Natural killer cell treated with Interleukin-12 subunit alpha and Interleukin-12 subunit beta and Interleukin-15 and Interleukin-18, amount 100 ng/mL, for 72 hours (primary cell): Measurements from ENCODE around the gene HHAT. TPM values are rescaled to one million over a fixed set of nuclear protein-coding genes. Genes with fewer than 3 reads are reported as not detected.

Source experiments
- ATAC-seq, 2 donors: fragments of 150-1000 bp; cut with Tn5 transposase in 1 of 2; sonication (Bioruptor Pico), chemical (Tn5 transposase) in 1 of 2; 2 replicates each; pipeline ENCODE4 v1.10.0; 2021
- DNase-seq: peaks from one replicate; pipeline ENCODE4 v3.0.0; 2022; ENCODE audit warnings: low spot score
- H3K27ac Mint-ChIP-seq, 2 donors: 1 replicate in 1 of 2; 2 replicates in 1 of 2; pipeline ENCODE4 v1.8.0; 2022; ENCODE audit warnings: mixed read lengths in 2 of 2, mild to moderate bottlenecking in 1 of 2, moderate library complexity in 1 of 2
- H3K27me3 Mint-ChIP-seq, 2 donors: 1 replicate in 1 of 2; 2 replicates in 1 of 2; pipeline ENCODE4 v1.8.0; 2022; ENCODE audit warnings: mixed read lengths in 2 of 2
- H3K36me3 Mint-ChIP-seq: one replicate; pipeline ENCODE4 v1.8.0; 2022; ENCODE audit warnings: mixed read lengths
- H3K4me1 Mint-ChIP-seq, 2 donors: 1 replicate in 1 of 2; 2 replicates in 1 of 2; pipeline ENCODE4 v1.8.0; 2022; ENCODE audit warnings: low read depth in 2 of 2, mixed read lengths in 2 of 2, mild to moderate bottlenecking in 1 of 2
- H3K4me3 Mint-ChIP-seq: one replicate; pipeline ENCODE4 v1.8.0; 2022; ENCODE audit warnings: mixed read lengths
- H3K9me3 Mint-ChIP-seq: 2 replicates; pipeline ENCODE4 v1.8.0; 2022; ENCODE audit warnings: mixed read lengths
- total RNA-seq, 2 donors: library from RNA; stranded (reverse); gene quantifications; one replicate each; pipeline ENCODE4 v1.2.3, GENCODE V29; 2022

The HHAT gene
- total RNA-seq, 2 donors from 2014 or later: 0.56 to 1.0 TPM

DNA sequence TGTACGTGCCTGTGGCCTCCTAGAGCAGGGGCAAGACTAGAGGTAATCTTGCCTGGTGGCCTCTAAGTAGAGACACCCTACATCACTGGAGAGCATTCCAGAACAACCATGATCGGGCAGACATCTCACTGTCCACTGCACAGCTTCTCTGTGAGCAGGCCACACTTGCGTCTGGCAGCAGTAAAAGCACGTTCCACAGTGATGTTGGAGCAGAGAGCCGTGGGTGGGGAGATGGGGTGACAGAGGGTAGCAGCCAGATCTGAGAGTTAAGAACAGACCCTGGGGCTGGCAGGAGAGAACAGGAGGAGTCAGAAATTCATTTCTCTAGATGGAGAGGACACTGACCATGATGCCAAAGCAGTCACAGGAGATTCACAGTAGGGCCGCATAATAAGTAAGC is 293.0 kb downstream of the HHAT start:
- Mint-ChIP-seq H3K27ac (no peak overlapping the region), H3K9me3 (no peaks in the 10 kb centered on the region), H3K4me3 (no peak overlapping the region), H3K4me1 (no peaks in the 10 kb centered on the region), H3K27me3 (peaks cover 8 to 17% of the 10 kb centered on the region in 2 donors), H3K36me3 (no peaks in the 10 kb centered on the region)
- ATAC-seq: peak in 1 of 2 donors; percentile 23
- DNase-seq: no peak

DNA sequence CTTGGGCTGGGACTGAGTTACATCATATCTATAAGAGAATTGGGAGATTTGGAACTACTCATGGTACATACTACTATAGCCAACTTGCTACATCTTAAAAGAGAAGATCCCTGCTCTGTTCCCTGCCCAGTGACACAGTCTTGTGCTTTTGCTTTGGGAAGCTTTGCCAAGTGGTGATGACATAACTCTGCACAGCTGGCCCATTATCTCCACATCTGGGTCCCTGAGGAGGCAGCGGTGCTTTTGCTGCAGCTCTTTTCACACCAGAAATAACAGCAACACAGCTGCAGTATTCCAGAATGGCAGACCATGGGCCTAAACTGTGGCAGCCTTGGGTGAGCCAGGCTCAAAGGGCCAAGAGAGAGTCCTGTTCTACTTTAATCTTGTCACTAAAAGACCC is 296.0 kb downstream of the HHAT start:
- ATAC-seq: no peak
- Mint-ChIP-seq H3K4me1 (no peaks in the 10 kb centered on the region), H3K9me3 (no peaks in the 10 kb centered on the region), H3K27ac (no peak overlapping the region), H3K36me3 (no peaks in the 10 kb centered on the region), H3K27me3 (no peaks in the 10 kb centered on the region), H3K4me3 (no peak overlapping the region)
- no peak for DNase-seq

DNA sequence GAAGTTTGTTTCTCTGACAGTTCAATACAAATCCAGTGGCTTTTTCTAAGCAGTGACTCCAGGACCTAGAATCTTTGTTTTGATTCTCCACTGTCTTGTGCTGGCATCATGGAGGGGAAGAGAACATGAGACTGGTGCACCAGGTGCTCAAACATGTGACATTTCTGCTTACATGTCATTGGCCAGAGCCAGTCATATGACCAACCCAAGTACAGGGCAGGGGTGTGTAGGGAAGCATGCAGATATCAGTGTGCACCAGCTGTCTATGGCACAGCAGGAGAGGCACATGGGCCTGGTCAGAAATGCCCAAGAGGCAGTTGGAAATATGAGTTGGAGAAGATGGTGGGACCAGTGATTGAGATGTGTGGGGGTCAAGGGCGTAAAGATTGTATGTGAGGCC is 297.0 kb downstream of the HHAT start:
- ATAC-seq (no peak), DNase-seq (no peak)
- Mint-ChIP-seq H3K27me3 (no peaks in the 10 kb centered on the region), H3K36me3 (no peaks in the 10 kb centered on the region), H3K9me3 (no peaks in the 10 kb centered on the region), H3K4me3 (no peak overlapping the region), H3K4me1 (no peaks in the 10 kb centered on the region), H3K27ac (no peak overlapping the region)

DNA sequence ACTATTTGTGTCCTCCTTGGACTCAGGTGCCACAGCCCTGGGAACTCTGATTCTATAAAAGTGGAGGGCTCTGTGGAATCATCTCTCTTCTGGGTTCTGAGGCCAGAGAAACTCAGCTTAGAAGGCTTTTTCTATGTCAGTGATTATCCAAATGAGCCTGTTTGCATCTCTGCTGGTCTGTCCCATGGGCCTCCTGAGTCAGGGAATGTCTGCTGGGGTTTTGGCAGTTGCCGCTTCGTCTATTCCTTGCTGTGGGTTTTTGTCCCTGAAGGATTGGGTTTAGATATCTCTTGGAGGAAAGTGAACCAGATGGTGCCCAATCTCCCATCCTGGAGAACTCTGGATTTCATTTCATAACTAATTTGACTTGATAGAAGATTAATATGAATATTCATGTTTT is 297.6 kb downstream of the HHAT start:
- Mint-ChIP-seq H3K36me3 (no peaks in the 10 kb centered on the region), H3K4me1 (no peaks in the 10 kb centered on the region), H3K27me3 (no peaks in the 10 kb centered on the region), H3K4me3 (no peak overlapping the region), H3K9me3 (no peaks in the 10 kb centered on the region), H3K27ac (no peak overlapping the region)
- no peak for ATAC-seq
- no peak for DNase-seq

DNA sequence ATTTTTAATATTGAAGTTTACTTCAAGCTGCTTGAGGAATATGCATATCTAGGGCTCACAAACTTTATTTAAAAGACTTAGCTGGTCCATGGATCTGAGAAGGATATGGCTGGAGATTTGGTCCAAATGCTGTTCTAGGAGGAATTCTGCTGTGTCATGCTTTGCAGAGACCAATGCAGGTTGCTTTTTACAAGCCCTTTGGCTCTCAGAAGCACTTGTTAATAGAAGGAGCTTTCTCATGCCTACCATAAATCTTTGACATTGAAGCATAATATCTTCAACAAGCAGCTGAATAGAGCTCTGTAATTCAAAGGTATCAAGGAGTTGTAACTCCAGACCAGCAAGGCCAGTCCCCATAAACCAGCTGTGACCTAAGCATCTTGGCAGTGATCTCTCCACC is 299.1 kb downstream of the HHAT start:
- H3K4me3 Mint-ChIP-seq: no peak overlapping the region
- ATAC-seq: no peak

DNA sequence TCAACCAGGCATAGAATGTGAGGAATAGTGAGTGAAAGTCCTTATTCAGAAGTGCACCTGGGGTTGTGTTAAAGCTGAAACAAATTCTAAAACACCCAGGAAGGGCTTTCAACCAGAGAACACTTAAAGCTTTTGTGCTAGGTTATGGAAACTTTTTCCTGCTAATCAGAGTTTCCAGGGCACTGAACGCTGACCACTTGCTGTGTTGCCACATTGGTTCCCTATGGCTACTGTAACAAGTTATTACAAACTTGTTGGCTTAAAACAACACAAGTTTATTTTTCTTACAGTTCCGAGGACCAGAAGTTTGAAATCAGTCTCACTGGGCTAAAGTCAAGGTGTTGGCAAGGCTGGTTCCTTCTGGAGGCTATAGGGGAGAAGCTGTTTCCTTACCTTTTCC is 300.6 kb downstream of the HHAT start:
- no peaks in the 10 kb centered on the region for H3K4me1 Mint-ChIP-seq
- no peaks in the 10 kb centered on the region for H3K36me3 Mint-ChIP-seq
- ATAC-seq (no peak), DNase-seq (no peak)
- no peaks in the 10 kb centered on the region for H3K9me3 Mint-ChIP-seq
- H3K4me3 Mint-ChIP-seq: no peak overlapping the region
- H3K27ac Mint-ChIP-seq: no peak overlapping the region
- H3K27me3 Mint-ChIP-seq: no peaks in the 10 kb centered on the region

More for the DNA sequence above, 299.1 kb downstream of the HHAT start:
- H3K27ac Mint-ChIP-seq: no peak overlapping the region
- H3K27me3 Mint-ChIP-seq: no peaks in the 10 kb centered on the region
- H3K4me1 Mint-ChIP-seq: no peaks in the 10 kb centered on the region
- H3K9me3 Mint-ChIP-seq: no peaks in the 10 kb centered on the region
- no peak for DNase-seq
- H3K36me3 Mint-ChIP-seq: no peaks in the 10 kb centered on the region

DNA sequence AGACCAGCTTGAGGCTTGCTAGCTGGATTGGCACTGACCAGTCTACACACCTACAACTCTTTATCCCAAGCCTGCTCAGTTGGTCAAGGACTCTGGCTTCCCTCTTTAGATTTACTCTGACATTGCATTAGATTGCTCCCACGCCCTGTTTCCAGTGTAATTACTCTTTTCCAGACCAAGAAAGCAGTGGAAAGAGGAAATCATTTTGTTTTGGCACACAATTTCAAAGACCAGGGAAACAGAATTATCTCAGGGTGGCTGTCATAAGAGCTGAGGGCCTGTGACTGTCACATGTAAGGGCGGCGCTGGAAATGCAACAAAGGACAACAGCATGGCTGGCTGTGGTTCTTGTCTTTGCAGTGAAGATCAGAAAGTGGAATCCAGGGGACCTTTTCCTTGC is 302.7 kb downstream of the HHAT start:
- DNase-seq: no peak
- Mint-ChIP-seq H3K27ac (no peak overlapping the region), H3K4me3 (no peak overlapping the region), H3K36me3 (no peaks in the 10 kb centered on the region), H3K27me3 (no peaks in the 10 kb centered on the region), H3K9me3 (no peaks in the 10 kb centered on the region), H3K4me1 (no peaks in the 10 kb centered on the region)
- no peak for ATAC-seq

DNA sequence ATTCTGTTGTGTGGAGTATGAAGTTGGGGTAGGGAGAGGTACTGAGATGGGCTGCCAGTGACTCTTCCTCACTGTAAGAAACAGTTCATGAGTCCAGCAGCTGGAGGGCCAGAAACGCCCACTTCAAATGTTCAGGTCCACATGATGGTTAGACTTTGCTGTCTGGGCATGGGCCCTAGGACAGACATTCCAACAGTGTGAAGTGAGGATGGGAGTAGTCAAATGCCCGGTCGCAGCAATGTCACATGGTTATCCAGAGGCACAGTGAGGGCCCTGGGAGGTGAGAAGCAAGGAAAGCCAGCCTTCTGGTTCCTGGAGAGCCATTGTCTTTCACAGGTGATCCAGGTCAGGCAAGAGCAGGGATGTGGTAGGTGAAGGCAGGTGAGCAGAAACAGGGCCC is 304.4 kb downstream of the HHAT start:
- DNase-seq (no peak), ATAC-seq (peak in 1 of 2 donors; percentile 52)
- Mint-ChIP-seq H3K4me1 (no peaks in the 10 kb centered on the region), H3K27me3 (no peaks in the 10 kb centered on the region), H3K4me3 (no peak overlapping the region), H3K9me3 (no peaks in the 10 kb centered on the region), H3K36me3 (no peaks in the 10 kb centered on the region), H3K27ac (no peak overlapping the region)

DNA sequence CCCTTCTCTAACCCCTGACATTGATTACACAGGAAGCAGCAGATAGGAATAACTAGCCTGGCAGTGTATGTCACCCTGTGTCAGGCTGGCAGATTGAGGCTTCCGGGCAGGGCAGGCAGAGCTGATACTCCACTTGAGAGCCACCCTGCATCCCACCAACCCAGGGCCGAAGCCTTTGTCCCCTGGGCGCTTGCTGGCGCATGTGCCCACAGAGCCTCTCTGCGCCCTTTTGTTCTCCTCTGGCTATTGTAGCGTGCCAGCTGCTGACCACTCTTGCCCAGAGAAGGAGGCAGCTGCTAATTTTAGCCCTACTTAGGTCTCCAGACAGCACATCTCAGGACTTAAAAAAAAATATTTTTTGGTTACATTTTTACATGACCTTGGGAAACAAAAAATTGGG is 304.9 kb downstream of the HHAT start:
- no peak for DNase-seq
- Mint-ChIP-seq H3K4me1 (no peaks in the 10 kb centered on the region), H3K27ac (no peak overlapping the region), H3K4me3 (no peak overlapping the region), H3K27me3 (no peaks in the 10 kb centered on the region), H3K9me3 (no peaks in the 10 kb centered on the region), H3K36me3 (no peaks in the 10 kb centered on the region)
- ATAC-seq: peak in 1 of 2 donors; percentile 29

DNA sequence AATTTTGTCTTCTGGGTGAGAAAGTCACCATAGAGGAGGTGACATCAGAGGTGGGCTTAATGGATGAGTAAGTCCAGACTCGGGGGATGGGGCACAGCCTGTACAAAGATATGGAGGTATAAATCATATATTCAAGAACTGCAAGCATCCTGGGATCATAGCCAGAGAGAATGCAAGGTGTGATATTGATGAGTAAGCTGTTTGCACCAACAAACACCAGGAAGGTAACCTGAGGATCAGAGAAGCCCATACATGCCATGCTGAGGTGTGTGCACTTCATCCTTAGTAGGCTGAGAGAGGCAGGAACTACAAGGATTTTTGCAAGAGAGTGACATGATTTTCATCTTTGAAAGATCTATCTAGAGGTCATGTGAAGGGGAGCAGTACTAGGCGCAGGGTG is 306.4 kb downstream of the HHAT start:
- DNase-seq (no peak), ATAC-seq (no peak)
- Mint-ChIP-seq H3K27me3 (peaks cover 6 to 8% of the 10 kb centered on the region in 2 donors), H3K4me1 (no peaks in the 10 kb centered on the region), H3K4me3 (no peak overlapping the region), H3K9me3 (no peaks in the 10 kb centered on the region), H3K36me3 (no peaks in the 10 kb centered on the region), H3K27ac (no peak overlapping the region)

DNA sequence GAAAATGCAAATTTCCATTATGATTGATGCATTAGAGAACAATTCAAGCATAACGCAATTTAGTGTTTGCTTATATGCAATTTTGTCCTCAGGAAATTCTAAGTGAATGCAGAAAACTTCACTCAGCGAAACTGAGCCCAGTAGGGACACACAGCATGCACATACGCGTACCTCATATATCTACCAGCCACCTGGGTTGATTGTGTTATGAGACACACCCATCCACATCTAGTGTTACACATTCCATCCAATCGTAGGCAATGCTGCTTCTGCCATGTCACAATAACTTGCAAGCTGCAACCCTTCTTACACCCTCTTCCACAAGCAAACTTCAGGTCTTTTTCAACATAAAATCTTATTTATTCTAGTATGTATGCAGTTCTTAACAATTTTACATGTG is 312.9 kb downstream of the HHAT start:
- ATAC-seq (no peak), DNase-seq (no peak)
- Mint-ChIP-seq H3K4me3 (no peak overlapping the region), H3K9me3 (no peaks in the 10 kb centered on the region), H3K27ac (no peak overlapping the region), H3K4me1 (no peaks in the 10 kb centered on the region), H3K27me3 (peaks cover 8 to 9% of the 10 kb centered on the region in 2 donors), H3K36me3 (no peaks in the 10 kb centered on the region)

DNA sequence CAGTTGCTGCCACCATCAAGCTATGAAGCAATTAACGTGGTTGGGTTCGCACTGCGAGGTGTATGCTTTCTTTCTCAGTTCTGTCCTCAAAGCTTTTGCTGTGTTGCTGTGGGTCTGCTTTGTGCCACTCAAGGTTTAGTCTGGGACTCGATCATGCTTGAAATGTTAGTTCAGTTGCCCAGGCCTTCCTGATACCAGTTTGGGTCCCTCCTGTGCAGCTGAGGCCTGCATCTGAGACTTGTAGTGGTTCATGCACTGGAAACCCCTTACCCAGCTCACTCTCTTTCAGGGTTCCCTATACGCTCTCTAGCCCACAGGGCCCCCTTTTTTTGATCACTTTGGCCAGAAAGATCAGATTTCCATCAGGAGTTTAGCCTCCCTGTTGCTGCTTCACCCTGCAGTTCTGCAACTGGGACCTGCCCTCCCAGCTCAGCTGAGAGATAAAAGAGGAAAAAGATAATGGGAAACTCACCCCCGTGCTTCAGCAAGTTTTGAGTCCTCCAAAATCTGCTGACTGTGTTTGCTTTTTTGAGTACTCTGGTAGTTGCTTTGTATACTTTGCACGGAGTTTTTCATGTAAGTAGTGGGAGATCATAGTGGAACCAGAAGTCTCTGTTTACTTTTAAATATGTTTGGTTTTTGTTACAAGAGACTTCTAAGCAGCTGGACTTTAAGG is 317.0 kb downstream of the HHAT start:
- peaks cover 0 to 3% of the 10 kb centered on the region in 2 donors for H3K27me3 Mint-ChIP-seq
- ATAC-seq (no peak), DNase-seq (no peak)
- no peak overlapping the region for H3K4me3 Mint-ChIP-seq
- H3K9me3 Mint-ChIP-seq: no peaks in the 10 kb centered on the region
- H3K4me1 Mint-ChIP-seq: peaks cover 0 to 9% of the 10 kb centered on the region in 2 donors
- no peak overlapping the region for H3K27ac Mint-ChIP-seq
- H3K36me3 Mint-ChIP-seq: no peaks in the 10 kb centered on the region

DNA sequence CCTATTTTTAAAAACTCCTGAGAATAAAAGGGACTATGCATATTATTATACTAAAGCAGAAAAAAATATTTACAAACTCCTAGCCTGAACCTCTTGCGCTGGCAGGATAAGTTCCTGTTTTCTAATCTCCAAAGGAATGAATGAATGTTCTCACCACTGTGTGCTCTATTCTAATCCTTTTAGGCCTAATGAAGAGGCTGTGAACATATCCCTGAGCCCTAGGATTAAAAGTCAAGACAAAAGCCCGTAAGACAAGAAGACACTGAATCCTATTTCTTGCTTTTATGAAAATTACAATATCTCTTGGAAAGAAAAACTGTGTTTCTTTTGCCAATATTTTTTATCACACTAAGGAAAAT is 317.5 kb downstream of the HHAT start:
- H3K36me3 Mint-ChIP-seq: no peaks in the 10 kb centered on the region
- no peak for DNase-seq
- no peak overlapping the region for H3K4me3 Mint-ChIP-seq
- no peaks in the 10 kb centered on the region for H3K9me3 Mint-ChIP-seq
- peaks cover 0 to 9% of the 10 kb centered on the region in 2 donors for H3K4me1 Mint-ChIP-seq
- no peak for ATAC-seq
- peaks cover 0 to 3% of the 10 kb centered on the region in 2 donors for H3K27me3 Mint-ChIP-seq
- no peak overlapping the region for H3K27ac Mint-ChIP-seq

DNA sequence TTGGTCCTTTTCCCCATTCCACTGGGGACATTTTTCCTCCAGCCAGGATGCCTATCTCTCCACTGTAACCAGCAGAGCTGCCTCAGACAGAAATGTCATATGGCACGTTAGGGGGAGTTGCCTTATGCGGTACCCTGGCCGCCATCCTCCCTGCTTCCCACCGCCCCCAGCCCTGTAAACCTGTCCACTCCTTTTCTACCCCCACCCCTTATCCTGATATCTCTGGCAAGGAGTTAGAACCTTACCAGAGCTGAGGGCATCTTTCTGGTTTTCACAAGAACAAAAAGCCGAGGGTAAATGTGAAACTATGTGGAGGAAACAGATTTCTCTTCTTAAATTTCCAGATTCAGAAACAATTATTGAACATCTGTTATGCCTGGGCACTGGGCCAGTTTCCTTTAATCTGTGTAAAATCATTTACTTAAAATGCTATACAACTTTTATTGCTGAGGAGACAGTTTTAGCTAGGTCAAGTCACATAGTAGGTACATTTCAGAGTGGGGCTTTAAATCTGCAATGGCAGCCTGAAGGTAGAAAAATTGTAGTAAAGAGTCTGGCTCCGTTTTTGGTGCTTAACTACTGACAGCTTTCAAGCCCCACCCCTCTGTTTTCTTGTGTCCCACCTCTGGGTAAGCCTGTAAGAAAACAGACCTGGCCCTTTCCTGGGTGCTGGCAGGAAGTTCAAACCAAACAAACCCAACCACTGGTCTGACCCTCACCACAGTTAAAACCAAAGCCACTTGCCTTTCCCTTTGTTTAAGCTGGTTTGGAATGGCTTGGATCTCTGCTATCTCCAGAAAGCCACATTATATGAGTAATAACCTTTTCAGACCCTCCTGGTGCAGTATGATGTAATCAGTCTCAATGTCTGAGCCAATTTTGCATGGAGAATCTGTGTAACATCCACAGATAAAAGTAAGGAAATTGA is 319.0 kb downstream of the HHAT start:
- H3K27ac Mint-ChIP-seq: no peak overlapping the region
- no peak overlapping the region for H3K4me3 Mint-ChIP-seq
- no peak for DNase-seq
- no peaks in the 10 kb centered on the region for H3K36me3 Mint-ChIP-seq
- H3K4me1 Mint-ChIP-seq: peaks cover 0 to 9% of the 10 kb centered on the region in 2 donors
- ATAC-seq: no peak
- no peaks in the 10 kb centered on the region for H3K9me3 Mint-ChIP-seq
- H3K27me3 Mint-ChIP-seq: peaks cover 0 to under 1% of the 10 kb centered on the region in 2 donors
